NCI-H774 (cell line): ENCODE results near the gene AKAP11.

ENCODE experiments used
- DNase-seq: peaks from one replicate; lab custom pipeline; 2025; lab: John Stamatoyannopoulos, UW

Gene AKAP11

GRCh38 chr13:42333613-42334328 is 61.8 kb downstream of the AKAP11 start:
- DNase-seq = no peak

- DNase-seq = peak; percentile 1
Observed at GRCh38 chr13:42334329-42334706, 62.4 kb downstream of the AKAP11 start.

- DNase-seq = no peak
Observed at GRCh38 chr13:42337808-42338600, 66.1 kb downstream of the AKAP11 start.

- no peak for DNase-seq
Observed at GRCh38 chr13:42345367-42345766, 73.4 kb downstream of the AKAP11 start.

GRCh38 chr13:42348576-42348975 is 76.6 kb downstream of the AKAP11 start:
- DNase-seq = no peak

- DNase-seq = no peak
Observed at GRCh38 chr13:42350141-42350540, 78.2 kb downstream of the AKAP11 start.

- DNase-seq = no peak
Observed at GRCh38 chr13:42354241-42355091, 82.5 kb downstream of the AKAP11 start.

- DNase-seq = no peak
Observed at GRCh38 chr13:42355092-42355485, 83.1 kb downstream of the AKAP11 start.

GRCh38 chr13:42355491-42356183 is 83.7 kb downstream of the AKAP11 start:
- no peak for DNase-seq

GRCh38 chr13:42356184-42356575 is 84.2 kb downstream of the AKAP11 start:
- no peak for DNase-seq

GRCh38 chr13:42360046-42360574 is 88.2 kb downstream of the AKAP11 start:
- DNase-seq = no peak

GRCh38 chr13:42361701-42362100 is 89.7 kb downstream of the AKAP11 start:
- no peak for DNase-seq

- no peak for DNase-seq
Observed at GRCh38 chr13:42363941-42364612, 92.1 kb downstream of the AKAP11 start.

- DNase-seq = no peak
Observed at GRCh38 chr13:42364613-42365000, 92.7 kb downstream of the AKAP11 start.

GRCh38 chr13:42367831-42368230 is 95.9 kb downstream of the AKAP11 start:
- no peak for DNase-seq

GRCh38 chr13:42369071-42369797 is 97.3 kb downstream of the AKAP11 start:
- no peak for DNase-seq

- no peak for DNase-seq
Observed at GRCh38 chr13:42370229-42370628, 98.3 kb downstream of the AKAP11 start.
